ENCODE results near the gene ZNF600. TPM values are rescaled to one million over a fixed set of nuclear protein-coding genes. Genes with fewer than 3 reads are reported as not detected.

The ZNF600 gene
- 2.6 and 2.9 TPM in 2 replicates for total RNA-seq

GRCh38 chr19:52786464-52787354 is at the start of gene ZNF600:
Gene ZNF600, minus strand, starts transcription at chr19:52786791. Its CDS starts 7,903 bp downstream, at chr19:52778888.

GRCh38 chr19:52821204-52821960 is 34.8 kb upstream of the ZNF600 start, which contains the start of gene ZNF28:
Gene ZNF28, minus strand, starts transcription at chr19:52821633. Its CDS starts 3,675 bp downstream, at chr19:52817958.

GRCh38 chr19:52734893-52735661 is 51.5 kb downstream of the ZNF600 start, which contains the start of gene ZNF611:
Gene ZNF611, minus strand, starts transcription at chr19:52735044. Its CDS starts 19,150 bp downstream, at chr19:52715894.

Other genes starting within 250 kb of the ZNF600 start
- 15.6 and 15.7 TPM in 2 replicates for gene ZNF701, start 216.5 kb downstream of the ZNF600 start, total RNA-seq
- 51.9 and 54.2 TPM in 2 replicates for gene ZNF83, start 148.4 kb downstream of the ZNF600 start, total RNA-seq
- 14.6 and 15.7 TPM in 2 replicates for gene ZNF611, start 51.7 kb downstream of the ZNF600 start, total RNA-seq
- gene ZNF28, start 34.8 kb upstream of the ZNF600 start, total RNA-seq, result 14.7 and 19.8 TPM in 2 replicates
- 17.7 and 23.3 TPM in 2 replicates for gene ZNF468, start 70.8 kb upstream of the ZNF600 start, total RNA-seq
- 11.3 and 16.3 TPM in 2 replicates for gene ZNF320, start 110.8 kb upstream of the ZNF600 start, total RNA-seq
- gene ZNF888, start 136.6 kb upstream of the ZNF600 start, total RNA-seq, result 3.3 and 4.8 TPM in 2 replicates
- gene ZNF816, start 176.1 kb upstream of the ZNF600 start, total RNA-seq, result 8.0 and 8.5 TPM in 2 replicates
- gene ERVV-1, start 227.1 kb upstream of the ZNF600 start, total RNA-seq, result not detected in 2 replicates